ENCODE data around the gene MITD1. TPM values are rescaled to one million over a fixed set of nuclear protein-coding genes. Genes with fewer than 3 reads are reported as not detected.

The MITD1 gene
- total and polyA plus RNA-seq, 2 of the 8 experiments (the other 6 are each of a cell fraction or from before 2014, with no cell fraction given) = 15.2 to 31.7 TPM

DNA sequence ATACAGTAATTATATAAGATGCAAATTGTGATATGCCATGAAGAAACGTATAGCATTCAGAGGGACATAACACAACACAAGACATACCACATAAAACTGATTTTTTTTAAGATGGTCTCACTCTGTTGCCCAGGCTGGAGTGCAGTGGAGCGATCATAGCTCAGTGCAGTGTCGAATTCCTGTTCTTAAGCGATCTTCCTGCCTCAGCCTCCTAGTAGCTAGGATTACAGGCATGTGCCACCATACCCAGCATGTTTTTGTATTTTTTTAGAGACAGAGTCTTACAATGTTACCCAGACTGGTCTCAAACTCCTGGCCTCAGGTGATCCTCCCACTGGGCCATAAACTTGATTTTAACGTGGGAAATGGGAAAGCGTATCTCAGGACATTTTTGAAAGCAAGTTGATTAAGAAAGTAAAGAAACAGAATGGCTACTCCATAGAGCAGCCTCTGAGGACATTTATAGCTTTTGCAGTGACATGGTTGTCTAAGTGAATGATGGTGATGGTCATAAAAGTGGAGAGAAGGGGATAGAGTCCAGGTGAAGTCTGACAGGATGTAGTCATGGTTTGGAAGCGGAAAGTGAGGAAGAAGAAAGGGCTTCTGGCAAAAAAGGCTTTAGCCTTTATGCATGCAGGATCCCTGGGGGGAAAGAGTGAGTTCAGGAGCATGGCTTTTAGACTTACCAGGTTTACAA lies 28.5 kb downstream of the MITD1 start (continued):
- TF ChIP-seq, protein P1, sequence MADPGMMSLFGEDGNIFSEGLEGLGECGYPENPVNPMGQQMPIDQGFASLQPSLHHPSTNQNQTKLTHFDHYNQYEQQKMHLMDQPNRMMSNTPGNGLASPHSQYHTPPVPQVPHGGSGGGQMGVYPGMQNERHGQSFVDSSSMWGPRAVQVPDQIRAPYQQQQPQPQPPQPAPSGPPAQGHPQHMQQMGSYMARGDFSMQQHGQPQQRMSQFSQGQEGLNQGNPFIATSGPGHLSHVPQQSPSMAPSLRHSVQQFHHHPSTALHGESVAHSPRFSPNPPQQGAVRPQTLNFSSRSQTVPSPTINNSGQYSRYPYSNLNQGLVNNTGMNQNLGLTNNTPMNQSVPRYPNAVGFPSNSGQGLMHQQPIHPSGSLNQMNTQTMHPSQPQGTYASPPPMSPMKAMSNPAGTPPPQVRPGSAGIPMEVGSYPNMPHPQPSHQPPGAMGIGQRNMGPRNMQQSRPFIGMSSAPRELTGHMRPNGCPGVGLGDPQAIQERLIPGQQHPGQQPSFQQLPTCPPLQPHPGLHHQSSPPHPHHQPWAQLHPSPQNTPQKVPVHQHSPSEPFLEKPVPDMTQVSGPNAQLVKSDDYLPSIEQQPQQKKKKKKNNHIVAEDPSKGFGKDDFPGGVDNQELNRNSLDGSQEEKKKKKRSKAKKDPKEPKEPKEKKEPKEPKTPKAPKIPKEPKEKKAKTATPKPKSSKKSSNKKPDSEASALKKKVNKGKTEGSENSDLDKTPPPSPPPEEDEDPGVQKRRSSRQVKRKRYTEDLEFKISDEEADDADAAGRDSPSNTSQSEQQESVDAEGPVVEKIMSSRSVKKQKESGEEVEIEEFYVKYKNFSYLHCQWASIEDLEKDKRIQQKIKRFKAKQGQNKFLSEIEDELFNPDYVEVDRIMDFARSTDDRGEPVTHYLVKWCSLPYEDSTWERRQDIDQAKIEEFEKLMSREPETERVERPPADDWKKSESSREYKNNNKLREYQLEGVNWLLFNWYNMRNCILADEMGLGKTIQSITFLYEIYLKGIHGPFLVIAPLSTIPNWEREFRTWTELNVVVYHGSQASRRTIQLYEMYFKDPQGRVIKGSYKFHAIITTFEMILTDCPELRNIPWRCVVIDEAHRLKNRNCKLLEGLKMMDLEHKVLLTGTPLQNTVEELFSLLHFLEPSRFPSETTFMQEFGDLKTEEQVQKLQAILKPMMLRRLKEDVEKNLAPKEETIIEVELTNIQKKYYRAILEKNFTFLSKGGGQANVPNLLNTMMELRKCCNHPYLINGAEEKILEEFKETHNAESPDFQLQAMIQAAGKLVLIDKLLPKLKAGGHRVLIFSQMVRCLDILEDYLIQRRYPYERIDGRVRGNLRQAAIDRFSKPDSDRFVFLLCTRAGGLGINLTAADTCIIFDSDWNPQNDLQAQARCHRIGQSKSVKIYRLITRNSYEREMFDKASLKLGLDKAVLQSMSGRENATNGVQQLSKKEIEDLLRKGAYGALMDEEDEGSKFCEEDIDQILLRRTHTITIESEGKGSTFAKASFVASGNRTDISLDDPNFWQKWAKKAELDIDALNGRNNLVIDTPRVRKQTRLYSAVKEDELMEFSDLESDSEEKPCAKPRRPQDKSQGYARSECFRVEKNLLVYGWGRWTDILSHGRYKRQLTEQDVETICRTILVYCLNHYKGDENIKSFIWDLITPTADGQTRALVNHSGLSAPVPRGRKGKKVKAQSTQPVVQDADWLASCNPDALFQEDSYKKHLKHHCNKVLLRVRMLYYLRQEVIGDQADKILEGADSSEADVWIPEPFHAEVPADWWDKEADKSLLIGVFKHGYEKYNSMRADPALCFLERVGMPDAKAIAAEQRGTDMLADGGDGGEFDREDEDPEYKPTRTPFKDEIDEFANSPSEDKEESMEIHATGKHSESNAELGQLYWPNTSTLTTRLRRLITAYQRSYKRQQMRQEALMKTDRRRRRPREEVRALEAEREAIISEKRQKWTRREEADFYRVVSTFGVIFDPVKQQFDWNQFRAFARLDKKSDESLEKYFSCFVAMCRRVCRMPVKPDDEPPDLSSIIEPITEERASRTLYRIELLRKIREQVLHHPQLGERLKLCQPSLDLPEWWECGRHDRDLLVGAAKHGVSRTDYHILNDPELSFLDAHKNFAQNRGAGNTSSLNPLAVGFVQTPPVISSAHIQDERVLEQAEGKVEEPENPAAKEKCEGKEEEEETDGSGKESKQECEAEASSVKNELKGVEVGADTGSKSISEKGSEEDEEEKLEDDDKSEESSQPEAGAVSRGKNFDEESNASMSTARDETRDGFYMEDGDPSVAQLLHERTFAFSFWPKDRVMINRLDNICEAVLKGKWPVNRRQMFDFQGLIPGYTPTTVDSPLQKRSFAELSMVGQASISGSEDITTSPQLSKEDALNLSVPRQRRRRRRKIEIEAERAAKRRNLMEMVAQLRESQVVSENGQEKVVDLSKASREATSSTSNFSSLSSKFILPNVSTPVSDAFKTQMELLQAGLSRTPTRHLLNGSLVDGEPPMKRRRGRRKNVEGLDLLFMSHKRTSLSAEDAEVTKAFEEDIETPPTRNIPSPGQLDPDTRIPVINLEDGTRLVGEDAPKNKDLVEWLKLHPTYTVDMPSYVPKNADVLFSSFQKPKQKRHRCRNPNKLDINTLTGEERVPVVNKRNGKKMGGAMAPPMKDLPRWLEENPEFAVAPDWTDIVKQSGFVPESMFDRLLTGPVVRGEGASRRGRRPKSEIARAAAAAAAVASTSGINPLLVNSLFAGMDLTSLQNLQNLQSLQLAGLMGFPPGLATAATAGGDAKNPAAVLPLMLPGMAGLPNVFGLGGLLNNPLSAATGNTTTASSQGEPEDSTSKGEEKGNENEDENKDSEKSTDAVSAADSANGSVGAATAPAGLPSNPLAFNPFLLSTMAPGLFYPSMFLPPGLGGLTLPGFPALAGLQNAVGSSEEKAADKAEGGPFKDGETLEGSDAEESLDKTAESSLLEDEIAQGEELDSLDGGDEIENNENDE (IDR thresholded peaks at IDR 0.05; ENCODE audit: insufficient replicate concordance, low read length) = no peak
- TF ChIP-seq E2F6 (IDR thresholded peaks at IDR 0.05) (no peak), KDM1A (IDR thresholded peaks at IDR 0.05; ENCODE audit: borderline replicate concordance, low read length) (no peak), RXRA (IDR thresholded peaks at IDR 0.05; ENCODE audit: insufficient read depth, low read depth, low read length) (no peak), CREB1 (IDR thresholded peaks at IDR 0.05) (no peak)
